ENCODE data around the gene KCTD21.

The KCTD21 gene

GRCh38 chr11:78218707-78219492, 30.5 kb upstream of the KCTD21 start:
- no peak for ATAC-seq

- ATAC-seq = no peak
These were observed 29.5 kb upstream of the KCTD21 start for GRCh38 chr11:78217650-78218541.

- ATAC-seq = no peak
These were observed 28.3 kb upstream of the KCTD21 start for GRCh38 chr11:78216571-78217287.

GRCh38 chr11:78216021-78216420, 27.6 kb upstream of the KCTD21 start:
- no peak for ATAC-seq

GRCh38 chr11:78214331-78215194, 26.1 kb upstream of the KCTD21 start:
- ATAC-seq = no peak

- ATAC-seq = no peak
These were observed 25.3 kb upstream of the KCTD21 start for GRCh38 chr11:78213526-78214330.

- no peak for ATAC-seq
These were observed 24.4 kb upstream of the KCTD21 start for GRCh38 chr11:78212586-78213371.

- no peak for ATAC-seq
These were observed 23.1 kb upstream of the KCTD21 start for GRCh38 chr11:78211565-78211964.

GRCh38 chr11:78210000-78210608, 21.7 kb upstream of the KCTD21 start:
- ATAC-seq = no peak

GRCh38 chr11:78209478-78209877, 21.1 kb upstream of the KCTD21 start:
- no peak for ATAC-seq

GRCh38 chr11:78208257-78209165, 20.1 kb upstream of the KCTD21 start:
- no peak for ATAC-seq

- ATAC-seq = no peak
These were observed 19.3 kb upstream of the KCTD21 start for GRCh38 chr11:78207532-78208256.

- ATAC-seq = no peak
These were observed 17.3 kb upstream of the KCTD21 start for GRCh38 chr11:78205691-78206090.

- no peak for ATAC-seq
These were observed 16.8 kb upstream of the KCTD21 start for GRCh38 chr11:78205256-78205655.

- ATAC-seq = peak in 1 of 2 donors; percentile 25
These were observed 14.8 kb upstream of the KCTD21 start for GRCh38 chr11:78203184-78203583.

GRCh38 chr11:78202733-78203167, 14.3 kb upstream of the KCTD21 start:
- peak; percentile 76 to 81 for ATAC-seq

GRCh38 chr11:78201096-78201818, 12.8 kb upstream of the KCTD21 start:
- ATAC-seq = no peak

All from activated CD4-positive, CD25-positive, alpha-beta regulatory T cell treated with anti-CD3 and anti-CD28 coated beads, Interleukin-2, amount 50 U/mL, for 24 hours (primary cell).